HL-60 (cell line): ENCODE results near the gene LY6G6D.

Experiments used
- CTCF ChIP-seq: IDR thresholded peaks from one replicate; pipeline ENCODE4 v1.5.1; 2011; ENCODE audit warnings: low read length, control low read depth, inconsistent platforms; ENCODE audit not compliant: insufficient read depth
- GABPA ChIP-seq: IDR thresholded peaks from 2 replicates; pipeline ENCODE4 v1.6.1; 2012; ENCODE audit warnings: low read depth
- POLR2AphosphoS5 ChIP-seq: IDR thresholded peaks from 2 replicates; pipeline ENCODE4 v1.6.1; 2012; ENCODE audit warnings: low read depth
- REST ChIP-seq: IDR thresholded peaks from 2 replicates; pipeline ENCODE4 v1.6.1; 2012; ENCODE audit warnings: low read depth; ENCODE audit not compliant: insufficient replicate concordance
- SPI1 ChIP-seq: IDR thresholded peaks from 2 replicates; pipeline ENCODE4 v1.6.1; 2012; ENCODE audit warnings: low read depth, mild to moderate bottlenecking, borderline replicate concordance

- TF ChIP-seq CTCF (no peak), REST (no peak), POLR2AphosphoS5 (no peak), GABPA (no peak), SPI1 (no peak)
These were observed 5.1 kb downstream of the LY6G6D start for GRCh38 chr6:31720196-31720770.
